ENCODE data around the gene UBE2G2. TPM values are rescaled to one million over a fixed set of nuclear protein-coding genes. Genes with fewer than 3 reads are reported as not detected.

UBE2G2 gene
- total RNA-seq, 1 donor = 75.3 TPM

- Histone ChIP-seq H3K36me3 (ENCODE audit: insufficient read depth, low read length) (peaks cover 31% of the 10 kb centered on the region), H4K20me1 (ENCODE audit: insufficient read depth, low read length) (peaks cover 27% of the 10 kb centered on the region), H3K27me3 (ENCODE audit: insufficient read depth, low read length) (no peaks in the 10 kb centered on the region), H3K27ac (ENCODE audit: low read depth, low read length) (no peak overlapping the region), H3K9me3 (ENCODE audit: low read depth, low read length) (no peaks in the 10 kb centered on the region), H3K4me1 (ENCODE audit: insufficient read depth, low read length) (no peaks in the 10 kb centered on the region), H2AFZ (ENCODE audit: low read length) (no peak overlapping the region), H3K79me2 (ENCODE audit: insufficient read depth, low read length) (peaks cover 59% of the 10 kb centered on the region), H3K4me3 (ENCODE audit: insufficient read depth, low read length) (no peak overlapping the region), H3K4me2 (ENCODE audit: insufficient read depth, low read length) (no peak overlapping the region)
- TF ChIP-seq CTCF (IDR thresholded peaks at IDR 0.05; ENCODE audit: extremely low read depth, low read depth, low read length) = no peak
- DNase-seq (ENCODE audit: insufficient read length, low spot score, missing footprints) = peak; percentile 78
Measured at GRCh38 chr21:44779417-44780136, 22.0 kb downstream of the UBE2G2 start.

- Histone ChIP-seq H3K9me3 (ENCODE audit: low read depth, low read length) (no peaks in the 10 kb centered on the region), H3K27me3 (ENCODE audit: insufficient read depth, low read length) (no peaks in the 10 kb centered on the region), H3K4me3 (ENCODE audit: insufficient read depth, low read length) (no peak overlapping the region), H3K27ac (ENCODE audit: low read depth, low read length) (no peak overlapping the region), H2AFZ (ENCODE audit: low read length) (no peak overlapping the region), H3K4me2 (ENCODE audit: insufficient read depth, low read length) (no peak overlapping the region), H3K79me2 (ENCODE audit: insufficient read depth, low read length) (peaks cover 55% of the 10 kb centered on the region), H4K20me1 (ENCODE audit: insufficient read depth, low read length) (peaks cover 26% of the 10 kb centered on the region), H3K36me3 (ENCODE audit: insufficient read depth, low read length) (peaks cover 36% of the 10 kb centered on the region), H3K4me1 (ENCODE audit: insufficient read depth, low read length) (no peaks in the 10 kb centered on the region)
- no peak for DNase-seq (ENCODE audit: insufficient read length, low spot score, missing footprints)
- TF ChIP-seq CTCF (IDR thresholded peaks at IDR 0.05; ENCODE audit: extremely low read depth, low read depth, low read length) = no peak
Measured at GRCh38 chr21:44778983-44779382, 22.6 kb downstream of the UBE2G2 start.

GRCh38 chr21:44778499-44778911, 23.1 kb downstream of the UBE2G2 start:
- no peak overlapping the region for H3K27ac ChIP-seq (ENCODE audit: low read depth, low read length)
- H3K4me3 ChIP-seq (ENCODE audit: insufficient read depth, low read length) = no peak overlapping the region
- H2AFZ ChIP-seq (ENCODE audit: low read length) = no peak overlapping the region
- H3K36me3 ChIP-seq (ENCODE audit: insufficient read depth, low read length) = peaks cover 40% of the 10 kb centered on the region
- no peaks in the 10 kb centered on the region for H3K27me3 ChIP-seq (ENCODE audit: insufficient read depth, low read length)
- H3K4me2 ChIP-seq (ENCODE audit: insufficient read depth, low read length) = no peak overlapping the region
- peaks cover 50% of the 10 kb centered on the region for H3K79me2 ChIP-seq (ENCODE audit: insufficient read depth, low read length)
- no peak for DNase-seq (ENCODE audit: insufficient read length, low spot score, missing footprints)
- no peaks in the 10 kb centered on the region for H3K9me3 ChIP-seq (ENCODE audit: low read depth, low read length)
- no peak for TF ChIP-seq CTCF (IDR thresholded peaks at IDR 0.05; ENCODE audit: extremely low read depth, low read depth, low read length)
- no peaks in the 10 kb centered on the region for H3K4me1 ChIP-seq (ENCODE audit: insufficient read depth, low read length)
- peaks cover 22% of the 10 kb centered on the region for H4K20me1 ChIP-seq (ENCODE audit: insufficient read depth, low read length)

GRCh38 chr21:44778094-44778493, 23.5 kb downstream of the UBE2G2 start:
- Histone ChIP-seq H3K9me3 (ENCODE audit: low read depth, low read length) (no peaks in the 10 kb centered on the region), H3K36me3 (ENCODE audit: insufficient read depth, low read length) (peaks cover 44% of the 10 kb centered on the region), H3K27me3 (ENCODE audit: insufficient read depth, low read length) (no peaks in the 10 kb centered on the region), H3K27ac (ENCODE audit: low read depth, low read length) (no peak overlapping the region), H3K79me2 (ENCODE audit: insufficient read depth, low read length) (peaks cover 46% of the 10 kb centered on the region), H3K4me2 (ENCODE audit: insufficient read depth, low read length) (no peak overlapping the region), H4K20me1 (ENCODE audit: insufficient read depth, low read length) (peaks cover 19% of the 10 kb centered on the region), H3K4me1 (ENCODE audit: insufficient read depth, low read length) (no peaks in the 10 kb centered on the region), H3K4me3 (ENCODE audit: insufficient read depth, low read length) (no peak overlapping the region), H2AFZ (ENCODE audit: low read length) (no peak overlapping the region)
- no peak for DNase-seq (ENCODE audit: insufficient read length, low spot score, missing footprints)
- no peak for TF ChIP-seq CTCF (IDR thresholded peaks at IDR 0.05; ENCODE audit: extremely low read depth, low read depth, low read length)

Data from osteoblast (primary cell).